HG03457 (cell line): Measurements from ENCODE around the gene OGFRL1.
A peak's percentile ranks its signal among the peaks of the same experiment; 100 is the strongest.
"Not testable (repeated sequence)": the region's sequence is repeated elsewhere in the genome, so short reads cannot be mapped to it uniquely, and the experiment has no call there.

Experiments used
- ATAC-seq: cut with Tn5 transposase; IDR thresholded peaks from one replicate; pipeline ENCODE4 v1.9.1; 2021; ENCODE audit warnings: moderate number of reproducible peaks; ENCODE audit not compliant: unreplicated experiment

The OGFRL1 gene

GRCh38 chr6:71288228-71289038 is at the start of gene OGFRL1:
OGFRL1 (plus strand) TSS chr6:71288811; CDS start chr6:71288937, 126 bp downstream.
- ATAC-seq: peak; percentile 85

- ATAC-seq: no peak
These were observed 48.9 kb upstream of the OGFRL1 start for GRCh38 chr6:71239694-71240093.

GRCh38 chr6:71245265-71246049 is 43.2 kb upstream of the OGFRL1 start:
- ATAC-seq: no peak

- ATAC-seq: no peak
These were observed 42.0 kb upstream of the OGFRL1 start for GRCh38 chr6:71246596-71246995.

- peak; percentile 82 for ATAC-seq
These were observed 40.3 kb upstream of the OGFRL1 start for GRCh38 chr6:71248306-71248765.

- ATAC-seq: no peak
These were observed 39.6 kb upstream of the OGFRL1 start for GRCh38 chr6:71248878-71249544.

GRCh38 chr6:71250099-71250602 is 38.5 kb upstream of the OGFRL1 start:
- ATAC-seq: no peak

GRCh38 chr6:71252410-71252809 is 36.2 kb upstream of the OGFRL1 start:
- no peak for ATAC-seq

GRCh38 chr6:71252960-71253359 is 35.7 kb upstream of the OGFRL1 start:
- ATAC-seq: no peak

GRCh38 chr6:71254323-71254722 is 34.3 kb upstream of the OGFRL1 start:
- ATAC-seq: no peak

GRCh38 chr6:71258078-71258866 is 30.3 kb upstream of the OGFRL1 start:
- ATAC-seq: no peak

- ATAC-seq: no peak
These were observed 28.6 kb upstream of the OGFRL1 start for GRCh38 chr6:71259888-71260604.

GRCh38 chr6:71262914-71263313 is 25.7 kb upstream of the OGFRL1 start:
- no peak for ATAC-seq

GRCh38 chr6:71266392-71266791 is 22.2 kb upstream of the OGFRL1 start:
- not testable (repeated sequence) for ATAC-seq

- ATAC-seq: peak; percentile 87
These were observed 19.7 kb upstream of the OGFRL1 start for GRCh38 chr6:71268735-71269437.

- ATAC-seq: no peak
These were observed 10.5 kb upstream of the OGFRL1 start for GRCh38 chr6:71277926-71278600.

- no peak for ATAC-seq
These were observed 9.3 kb upstream of the OGFRL1 start for GRCh38 chr6:71279321-71279720.

- ATAC-seq: no peak
These were observed 8.9 kb upstream of the OGFRL1 start for GRCh38 chr6:71279740-71280139.

GRCh38 chr6:71280701-71281100 is 7.9 kb upstream of the OGFRL1 start:
- ATAC-seq: no peak
